ENCODE results near the gene NPNT.

Gene NPNT

GRCh38 chr4:105917171-105917685 lies 22.0 kb downstream of the NPNT start:
- DNase-seq: no peak

GRCh38 chr4:105921301-105921700 lies 26.0 kb downstream of the NPNT start:
- no peak for DNase-seq

GRCh38 chr4:105923497-105924238 lies 28.4 kb downstream of the NPNT start:
- DNase-seq: no peak

DNA sequence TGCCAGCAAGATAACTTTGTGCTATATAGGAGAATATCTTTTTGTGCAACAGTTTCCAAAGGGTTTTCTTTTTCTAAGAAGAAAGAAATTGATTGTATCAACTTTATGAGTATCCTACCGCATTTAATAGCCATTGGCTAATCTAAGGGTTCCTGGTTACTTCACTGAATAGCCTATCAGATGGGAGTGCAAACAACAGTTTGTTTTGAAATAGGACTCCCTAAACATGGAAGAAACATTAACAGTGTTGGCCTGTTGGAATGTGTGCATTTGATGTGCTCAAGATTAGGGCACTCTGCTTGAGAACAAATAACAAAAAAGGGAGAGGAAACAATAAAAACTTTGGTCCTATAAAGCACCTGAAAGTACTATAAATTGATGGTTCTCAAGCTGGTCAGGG lies 29.1 kb downstream of the NPNT start:
- no peak for DNase-seq

GRCh38 chr4:105930698-105931097 lies 35.4 kb downstream of the NPNT start:
- no peak for DNase-seq

GRCh38 chr4:105933083-105933482 lies 37.8 kb downstream of the NPNT start:
- no peak for DNase-seq

GRCh38 chr4:105934386-105934785 lies 39.1 kb downstream of the NPNT start:
- no peak for DNase-seq

GRCh38 chr4:105936901-105937300 lies 41.6 kb downstream of the NPNT start:
- DNase-seq: no peak

DNA sequence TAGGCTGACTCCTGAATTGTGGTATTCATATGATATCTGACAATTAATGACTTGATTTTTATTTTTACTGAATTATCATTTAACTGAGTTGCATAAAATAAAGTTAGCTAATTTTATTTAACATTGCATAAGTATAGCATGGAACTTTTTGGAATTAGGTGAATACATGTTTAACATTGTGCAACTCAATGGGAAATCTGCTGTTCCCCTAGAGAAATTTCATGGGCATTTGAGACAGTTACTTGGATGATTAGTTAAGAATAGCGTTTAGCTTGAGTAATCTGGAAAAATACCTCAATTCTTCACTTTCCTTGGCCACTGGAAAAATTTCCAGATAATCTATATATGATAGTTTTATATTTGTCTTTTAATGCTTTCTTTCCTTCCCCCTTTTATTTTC lies 42.5 kb downstream of the NPNT start:
- no peak for DNase-seq

- DNase-seq: no peak
These were observed 48.0 kb downstream of the NPNT start for GRCh38 chr4:105943234-105943633.

DNA sequence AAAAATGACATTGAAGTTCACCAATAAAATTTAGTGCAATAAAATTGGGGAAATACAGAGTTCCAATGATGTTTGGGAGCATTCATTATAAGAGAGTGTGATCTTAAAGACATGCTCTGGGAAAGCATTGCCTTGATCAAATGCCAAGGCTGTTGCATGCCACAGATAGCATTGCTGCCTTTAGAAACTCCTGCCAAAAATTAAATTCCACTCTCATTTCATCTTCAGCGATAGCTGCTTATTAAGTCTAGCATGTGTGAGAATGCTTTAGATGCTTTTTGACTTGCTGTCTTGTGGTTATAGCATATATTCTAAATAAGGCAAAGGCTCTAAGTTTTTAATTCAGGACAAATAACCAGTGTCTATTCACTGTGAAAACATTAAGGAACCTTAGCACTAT lies 49.3 kb downstream of the NPNT start:
- DNase-seq: no peak

- no peak for DNase-seq
These were observed 51.5 kb downstream of the NPNT start for GRCh38 chr4:105946771-105947170.

- no peak for DNase-seq
These were observed 55.4 kb downstream of the NPNT start for GRCh38 chr4:105950701-105951100.

GRCh38 chr4:105951198-105951597 lies 55.9 kb downstream of the NPNT start:
- DNase-seq: no peak

GRCh38 chr4:105952591-105952990 lies 57.3 kb downstream of the NPNT start:
- no peak for DNase-seq

DNA sequence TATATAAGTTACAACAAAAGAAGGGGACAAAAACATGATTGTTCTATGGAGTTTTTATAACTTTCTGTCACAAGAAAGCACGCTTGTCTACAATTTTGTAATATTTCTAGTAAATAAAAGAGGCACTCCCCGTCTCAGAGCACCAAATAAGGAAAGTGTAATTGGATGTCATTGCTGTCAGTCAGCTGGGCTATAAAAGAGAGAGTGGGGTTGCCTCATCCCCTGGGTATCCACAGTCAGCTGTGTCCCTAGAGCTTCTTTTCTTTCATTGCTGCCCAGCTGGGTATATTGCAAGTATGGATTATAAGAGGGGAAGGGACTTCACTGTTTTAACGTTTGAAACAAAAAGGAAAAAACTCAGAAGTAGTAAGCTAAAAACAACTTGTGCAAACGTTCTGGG lies 61.3 kb downstream of the NPNT start:
- DNase-seq: no peak

GRCh38 chr4:105957680-105958079 lies 62.4 kb downstream of the NPNT start:
- DNase-seq: no peak

DNA sequence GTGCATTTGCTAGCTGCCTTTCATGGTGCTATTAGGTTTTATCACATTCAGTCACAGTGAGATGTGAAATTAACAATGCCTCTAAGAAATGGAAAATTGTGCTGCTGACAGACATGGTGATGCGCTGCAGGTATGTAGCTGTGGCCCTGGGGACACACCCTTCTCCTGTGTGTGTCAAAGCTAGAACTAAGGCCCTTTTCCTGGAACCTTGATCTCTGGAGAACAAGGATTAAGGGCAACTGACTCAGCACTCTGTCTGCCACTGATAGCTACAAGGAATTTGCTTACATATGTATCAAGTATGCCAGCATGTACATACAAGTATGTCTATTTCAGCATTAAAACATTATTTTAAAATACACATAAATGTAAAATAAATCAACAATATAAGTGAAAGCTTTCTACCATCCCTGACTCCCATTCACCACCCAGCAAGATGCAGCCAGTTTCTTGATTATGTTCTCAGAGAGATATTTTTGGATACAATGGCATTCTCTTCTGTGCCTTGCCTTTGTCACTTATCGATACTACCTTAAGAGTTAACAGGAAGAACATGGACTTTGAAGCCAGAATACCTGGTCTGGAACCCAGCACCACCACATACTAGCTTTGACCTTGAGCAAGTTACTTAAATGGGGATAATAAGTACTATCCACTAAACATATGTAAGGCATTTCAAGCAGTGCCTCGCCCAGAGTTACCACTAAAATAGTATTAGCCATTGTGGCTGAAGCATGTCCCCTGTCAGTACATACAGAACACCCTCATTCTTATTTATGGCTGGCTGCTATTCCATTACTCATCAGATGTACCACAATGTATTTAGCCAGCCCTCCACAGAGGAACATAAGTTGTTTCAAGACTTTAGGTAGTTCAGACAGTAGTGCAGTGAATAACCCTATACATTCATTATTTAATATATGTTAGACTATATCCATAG lies 68.5 kb downstream of the NPNT start:
- no peak for DNase-seq

DNA sequence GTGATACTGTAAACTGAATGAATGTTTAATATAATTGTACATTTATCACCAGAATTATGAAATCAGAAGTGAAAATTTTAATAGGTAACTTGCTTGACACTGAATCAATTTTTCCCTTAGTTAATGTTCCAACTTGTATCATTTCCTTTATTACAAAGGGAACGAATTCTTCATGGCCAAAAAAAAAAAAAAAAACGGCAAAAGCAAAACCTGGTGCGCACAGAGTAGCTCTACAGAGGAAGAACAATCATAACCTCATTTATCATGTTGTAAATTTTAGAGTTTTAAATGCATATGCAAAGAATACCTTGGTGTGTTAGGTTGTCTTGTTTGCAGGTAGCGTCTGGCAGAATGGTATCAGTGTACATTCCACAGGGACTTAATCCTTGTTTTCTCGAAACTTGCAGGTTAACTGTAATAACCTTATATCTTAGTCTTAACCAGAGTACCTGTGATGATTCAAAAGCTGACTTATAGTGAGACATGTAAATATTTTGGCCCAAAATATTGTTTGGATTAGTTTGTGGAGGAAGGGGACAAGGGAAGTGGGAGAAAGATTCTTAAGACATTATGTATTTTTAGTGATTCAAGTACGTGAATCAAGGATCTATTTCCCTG lies 70.0 kb downstream of the NPNT start:
- DNase-seq: no peak

DNA sequence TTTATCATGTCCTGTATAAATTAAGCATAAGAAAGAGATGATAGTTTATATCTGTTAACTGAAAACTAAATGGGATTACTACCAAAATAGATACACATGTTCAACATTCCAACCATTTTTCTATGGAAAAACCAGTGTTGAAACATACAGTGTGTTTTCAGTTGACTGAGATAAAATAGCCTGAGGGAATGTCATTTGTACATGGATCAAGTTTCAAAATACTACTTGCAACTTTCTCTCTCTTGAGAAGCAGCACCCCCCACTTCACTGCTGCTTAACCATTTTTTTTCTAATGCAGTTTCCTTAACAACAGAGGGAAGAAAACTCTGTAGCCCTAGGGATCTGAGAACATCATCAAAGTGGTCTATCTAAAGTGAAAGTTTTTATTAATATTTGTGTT lies 70.8 kb downstream of the NPNT start:
- DNase-seq: no peak

DNA sequence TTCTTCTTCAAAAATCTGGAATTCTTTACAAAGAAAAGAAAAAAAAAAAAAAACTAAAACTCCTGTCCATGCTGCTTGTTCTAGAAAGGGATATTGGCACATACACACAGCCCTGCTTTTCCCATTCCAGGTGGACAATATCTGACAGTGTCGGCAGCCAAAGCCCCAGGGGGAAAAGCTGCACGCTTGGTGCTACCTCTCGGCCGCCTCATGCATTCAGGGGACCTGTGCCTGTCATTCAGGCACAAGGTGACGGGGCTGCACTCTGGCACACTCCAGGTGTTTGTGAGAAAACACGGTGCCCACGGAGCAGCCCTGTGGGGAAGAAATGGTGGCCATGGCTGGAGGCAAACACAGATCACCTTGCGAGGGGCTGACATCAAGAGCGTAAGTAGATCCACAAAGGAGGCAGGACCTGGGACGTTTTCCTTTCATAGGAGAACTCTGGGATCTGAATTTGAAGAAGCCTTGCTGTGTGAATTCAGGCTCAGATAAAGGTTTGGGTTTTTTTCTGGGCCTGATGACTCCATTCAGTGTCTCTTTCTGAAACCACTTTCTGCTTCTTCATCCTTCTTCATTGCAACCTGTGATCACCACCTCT lies 71.9 kb downstream of the NPNT start:
- DNase-seq: no peak

GRCh38 chr4:105969575-105969974 lies 74.3 kb downstream of the NPNT start:
- DNase-seq: no peak

DNA sequence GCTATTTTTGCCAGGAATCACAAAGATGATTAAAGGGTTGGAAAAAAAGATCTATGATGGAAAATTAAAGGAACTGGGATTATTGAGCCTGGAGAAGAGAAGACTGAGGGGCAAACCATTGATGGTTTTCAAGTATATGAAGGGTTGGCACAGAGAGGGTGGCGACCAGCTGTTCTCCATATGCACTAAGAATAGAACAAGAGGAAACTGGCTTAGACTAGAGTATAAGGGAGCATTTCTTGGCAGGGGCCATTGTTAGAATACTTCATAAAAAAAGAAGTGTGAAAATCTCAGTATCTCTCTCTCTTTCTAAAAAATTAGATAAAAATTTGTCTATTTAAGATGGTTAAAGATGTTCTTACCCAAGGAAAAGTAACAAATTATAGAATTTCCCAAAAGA lies 75.1 kb downstream of the NPNT start:
- no peak for DNase-seq

All from right forelimb (tissue), 1 donor.